Right lobe of liver (tissue), 4 donors: ENCODE results near the gene UGT1A3.

Source experiments
- CTCF ChIP-seq, 4 donors: fragments of 200-600 bp in 3 of 4; fragments of 450-650 bp in 1 of 4; IDR thresholded peaks; one replicate each; pipeline versions ENCODE4 v1.5.1 to v1.8.0; 2016 to 2022; ENCODE audit warnings: antibody characterized with exemption in 4 of 4, mild to moderate bottlenecking in 2 of 4
- POLR2A ChIP-seq: fragments of 450-650 bp; IDR thresholded peaks from one replicate; pipeline ENCODE4 v1.6.1; 2017; ENCODE audit warnings: antibody characterized with exemption, mild to moderate bottlenecking
- donor health status: DM: no; HTN: no; CAD: no.
- donor health status: DM: no; HTN: no; CAD: no.
- donor health status: DM: no; HTN: yes; CAD: no.

GRCh38 chr2:233816334-233816733 is 87.5 kb downstream of the UGT1A3 start:
- TF ChIP-seq POLR2A (no peak), CTCF (IDR thresholded peaks at IDR 0.05) (no peak)
